Trophoblast cell (in vitro differentiated cells and primary cell): ENCODE measurements around the gene SH2D2A.

Experiments used
- DNase-seq, 2 donors: peaks; one replicate each; pipeline ENCODE4 v3.0.0-alpha.2; 2016
- H2AFZ ChIP-seq: 2 replicates; pipeline ENCODE4 v1.6.1; 2013; ENCODE audit warnings: low read length, moderate library complexity, mild to moderate bottlenecking; ENCODE audit not compliant: insufficient read depth, poor library complexity
- H2AK5ac ChIP-seq: 2 replicates; pipeline ENCODE4 v1.6.1; 2013; ENCODE audit warnings: mild to moderate bottlenecking, low read length
- H2BK120ac ChIP-seq: 2 replicates; pipeline ENCODE4 v1.6.1; 2013; ENCODE audit warnings: low read length, mild to moderate bottlenecking, moderate library complexity; ENCODE audit not compliant: insufficient read depth, poor library complexity
- H2BK12ac ChIP-seq: 2 replicates; pipeline ENCODE4 v1.6.1; 2013; ENCODE audit warnings: mild to moderate bottlenecking, low read length, moderate library complexity
- H2BK5ac ChIP-seq: 2 replicates; pipeline ENCODE4 v1.6.1; 2013; ENCODE audit warnings: low read length, low read depth, moderate library complexity, mild to moderate bottlenecking; ENCODE audit not compliant: poor library complexity
- H3K14ac ChIP-seq: 2 replicates; pipeline ENCODE4 v1.6.1; 2013; ENCODE audit warnings: mild to moderate bottlenecking, low read length
- H3K18ac ChIP-seq: 2 replicates; pipeline ENCODE4 v1.6.1; 2013; ENCODE audit warnings: mild to moderate bottlenecking, low read length
- H3K23ac ChIP-seq: 2 replicates; pipeline ENCODE4 v1.6.1; 2013; ENCODE audit warnings: low read length
- H3K27ac ChIP-seq: 2 replicates; pipeline ENCODE4 v1.5.1; 2013; ENCODE audit warnings: low read depth, mild to moderate bottlenecking, inconsistent platforms, low read length, moderate library complexity
- H3K27me3 ChIP-seq: 2 replicates; pipeline ENCODE4 v1.6.1; 2013; ENCODE audit warnings: inconsistent platforms, mild to moderate bottlenecking, low read length, moderate library complexity; ENCODE audit not compliant: insufficient read depth
- H3K36me3 ChIP-seq, 2 experiments: 1 replicate in 1 of 2; 2 replicates in 1 of 2; pipeline ENCODE4 v1.6.1; 2013; ENCODE audit warnings: low read length in 2 of 2, mild to moderate bottlenecking in 2 of 2, moderate library complexity in 1 of 2; ENCODE audit not compliant: insufficient read depth in 2 of 2, control insufficient read depth in 1 of 2
- H3K4ac ChIP-seq: 2 replicates; pipeline ENCODE4 v1.6.1; 2013; ENCODE audit warnings: low read depth, mild to moderate bottlenecking, low read length, moderate library complexity
- H3K4me1 ChIP-seq, 2 experiments: 1 replicate in 1 of 2; 2 replicates in 1 of 2; pipeline ENCODE4 v1.6.1; 2013; ENCODE audit warnings: low read length in 2 of 2, mild to moderate bottlenecking in 2 of 2, moderate library complexity in 1 of 2; ENCODE audit not compliant: insufficient read depth in 2 of 2, control insufficient read depth in 1 of 2
- H3K4me2 ChIP-seq: 2 replicates; pipeline ENCODE4 v1.6.1; 2013; ENCODE audit warnings: inconsistent platforms, mild to moderate bottlenecking, low read length, moderate library complexity
- H3K4me3 ChIP-seq: 2 replicates; pipeline ENCODE4 v1.5.1; 2013; ENCODE audit warnings: mild to moderate bottlenecking, low read depth, low read length, inconsistent platforms
- H3K79me1 ChIP-seq: one replicate; pipeline ENCODE4 v1.6.1; 2013; ENCODE audit warnings: low read length
- H3K79me2 ChIP-seq: 2 replicates; pipeline ENCODE4 v1.6.1; 2013; ENCODE audit warnings: low read length, mild to moderate bottlenecking; ENCODE audit not compliant: control insufficient read depth, insufficient read depth, poor library complexity
- H3K9ac ChIP-seq: 2 replicates; pipeline ENCODE4 v1.6.1; 2013; ENCODE audit warnings: mild to moderate bottlenecking, low read length
- H3K9me3 ChIP-seq: 2 replicates; pipeline ENCODE4 v1.6.1; 2013; ENCODE audit warnings: low read depth, mild to moderate bottlenecking, control low read depth, inconsistent platforms, low read length; ENCODE audit not compliant: insufficient read depth
- H4K12ac ChIP-seq: 2 replicates; pipeline ENCODE4 v1.6.1; 2013; ENCODE audit warnings: low read depth, mild to moderate bottlenecking, low read length, moderate library complexity
- H4K8ac ChIP-seq: 2 replicates; pipeline ENCODE4 v1.6.1; 2013; ENCODE audit warnings: low read depth, mild to moderate bottlenecking, low read length, moderate library complexity
- H4K91ac ChIP-seq: one replicate; pipeline ENCODE4 v1.6.1; 2013; ENCODE audit warnings: low read depth, mild to moderate bottlenecking, low read length, moderate library complexity
- WGBS: extraction: QIAGEN DNeasy Blood & Tissue Kit; methylation state at CpG from one replicate; pipeline ENCODE4 v1.1.7; 2013; ENCODE audit warnings: missing lambda C conversion rate; ENCODE audit not compliant: insufficient read length, insufficient coverage; ENCODE audit errors: extremely low coverage; 5-methylcytosine and 5-hydroxymethylcytosine counted together

SH2D2A gene

DNA sequence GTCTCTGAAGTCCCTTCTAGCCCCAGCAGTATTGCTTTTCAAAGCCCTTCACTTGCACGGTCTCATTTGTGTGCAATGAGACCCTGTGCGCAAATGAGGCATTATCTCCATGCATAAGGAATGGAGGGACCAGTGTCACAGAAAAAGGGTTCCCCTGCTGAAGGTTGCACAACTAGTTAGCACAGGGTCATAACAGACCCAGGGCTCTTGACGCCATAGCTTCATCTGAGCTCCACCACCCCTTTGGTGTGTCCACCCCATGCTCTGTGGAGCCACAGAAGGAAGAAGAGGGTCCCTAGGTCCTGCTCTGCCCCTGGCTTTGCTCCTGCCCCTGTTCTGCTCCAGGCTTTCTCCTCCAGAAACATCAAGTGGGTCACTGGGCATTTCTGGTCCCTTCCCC lies 12.6 kb downstream of the SH2D2A start:
- Histone ChIP-seq H3K79me1 (no peaks in the 10 kb centered on the region), H3K9me3 (no peaks in the 10 kb centered on the region), H3K27me3 (no peaks in the 10 kb centered on the region), H3K14ac (no peak overlapping the region), H4K8ac (no peak overlapping the region), H2BK12ac (no peak overlapping the region), H3K4ac (no peak overlapping the region), H3K4me2 (no peak overlapping the region), H2BK5ac (no peak overlapping the region), H2AK5ac (no peak overlapping the region), H4K91ac (no peak overlapping the region), H3K4me3 (no peak overlapping the region), H4K12ac (no peak overlapping the region), H3K9ac (no peak overlapping the region), H3K18ac (no peak overlapping the region), H3K79me2 (no peaks in the 10 kb centered on the region), H3K4me1 (no peaks in the 10 kb centered on the region), H3K36me3 (peaks cover 12 to 22% of the 10 kb centered on the region in 2 experiments), H3K27ac (no peak overlapping the region), H2BK120ac (no peak overlapping the region), H3K23ac (no peak overlapping the region), H2AFZ (no peak overlapping the region)
- no peak for DNase-seq
- WGBS: no CpG with 5 or more reads among the region's 3 CpGs

GRCh38 chr1:156803086-156803851 lies 13.4 kb downstream of the SH2D2A start:
- no peaks in the 10 kb centered on the region for H3K79me2 ChIP-seq
- no peak overlapping the region for H2BK5ac ChIP-seq
- no peak overlapping the region for H3K9ac ChIP-seq
- no peak overlapping the region for H2BK120ac ChIP-seq
- no peak overlapping the region for H4K12ac ChIP-seq
- H3K27me3 ChIP-seq: no peaks in the 10 kb centered on the region
- WGBS: no CpG with 5 or more reads among the region's 13 CpGs
- H3K18ac ChIP-seq: no peak overlapping the region
- no peak overlapping the region for H2AK5ac ChIP-seq
- H4K91ac ChIP-seq: no peak overlapping the region
- H3K79me1 ChIP-seq: no peaks in the 10 kb centered on the region
- H3K9me3 ChIP-seq: no peaks in the 10 kb centered on the region
- no peak for DNase-seq
- H3K27ac ChIP-seq: no peak overlapping the region
- no peak overlapping the region for H3K23ac ChIP-seq
- H3K4ac ChIP-seq: no peak overlapping the region
- H3K4me2 ChIP-seq: no peak overlapping the region
- no peak overlapping the region for H3K4me3 ChIP-seq
- H3K36me3 ChIP-seq: peaks cover 12 to 26% of the 10 kb centered on the region in 2 experiments
- no peak overlapping the region for H3K14ac ChIP-seq
- no peaks in the 10 kb centered on the region for H3K4me1 ChIP-seq
- no peak overlapping the region for H2BK12ac ChIP-seq
- H2AFZ ChIP-seq: no peak overlapping the region
- H4K8ac ChIP-seq: no peak overlapping the region

DNA sequence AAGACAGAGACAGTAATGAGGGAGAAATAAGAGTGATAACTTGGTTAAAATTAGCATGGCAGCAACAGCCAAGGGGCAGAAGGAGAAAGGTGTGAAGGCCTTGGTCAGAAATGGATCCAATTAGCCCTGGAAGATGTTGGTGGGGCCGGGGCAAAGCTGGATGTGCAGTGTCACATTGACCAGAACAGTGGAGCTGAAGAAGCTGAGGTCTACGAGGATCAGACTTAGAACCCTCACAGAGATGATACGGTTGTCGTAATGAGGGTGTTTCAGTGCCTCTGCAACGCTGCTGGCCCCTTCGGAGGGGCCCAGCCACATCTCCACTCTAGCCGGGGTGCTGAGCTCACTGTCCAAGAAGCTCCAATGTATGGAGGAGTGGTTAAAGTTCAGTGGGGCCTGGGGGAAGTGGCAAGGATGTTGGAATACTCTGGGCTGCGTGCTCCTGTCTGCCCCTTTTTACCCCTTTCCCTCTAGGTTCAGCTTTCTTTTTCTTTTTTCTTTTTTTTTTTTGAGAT lies 14.2 kb downstream of the SH2D2A start:
- Histone ChIP-seq H3K4ac (no peak overlapping the region), H3K36me3 (peaks cover 16 to 32% of the 10 kb centered on the region in 2 experiments), H2BK120ac (no peak overlapping the region), H2AK5ac (no peak overlapping the region), H3K18ac (no peak overlapping the region), H3K4me3 (no peak overlapping the region), H3K79me2 (no peaks in the 10 kb centered on the region), H3K9me3 (no peaks in the 10 kb centered on the region), H3K9ac (no peak overlapping the region), H3K4me2 (no peak overlapping the region), H3K4me1 (no peaks in the 10 kb centered on the region), H4K91ac (no peak overlapping the region), H3K23ac (no peak overlapping the region), H4K8ac (no peak overlapping the region), H2BK5ac (no peak overlapping the region), H2BK12ac (no peak overlapping the region), H3K27ac (no peak overlapping the region), H4K12ac (no peak overlapping the region), H2AFZ (no peak overlapping the region), H3K79me1 (no peaks in the 10 kb centered on the region), H3K27me3 (no peaks in the 10 kb centered on the region), H3K14ac (no peak overlapping the region)
- no peak for DNase-seq
- WGBS: no CpG with 5 or more reads among the region's 8 CpGs

DNA sequence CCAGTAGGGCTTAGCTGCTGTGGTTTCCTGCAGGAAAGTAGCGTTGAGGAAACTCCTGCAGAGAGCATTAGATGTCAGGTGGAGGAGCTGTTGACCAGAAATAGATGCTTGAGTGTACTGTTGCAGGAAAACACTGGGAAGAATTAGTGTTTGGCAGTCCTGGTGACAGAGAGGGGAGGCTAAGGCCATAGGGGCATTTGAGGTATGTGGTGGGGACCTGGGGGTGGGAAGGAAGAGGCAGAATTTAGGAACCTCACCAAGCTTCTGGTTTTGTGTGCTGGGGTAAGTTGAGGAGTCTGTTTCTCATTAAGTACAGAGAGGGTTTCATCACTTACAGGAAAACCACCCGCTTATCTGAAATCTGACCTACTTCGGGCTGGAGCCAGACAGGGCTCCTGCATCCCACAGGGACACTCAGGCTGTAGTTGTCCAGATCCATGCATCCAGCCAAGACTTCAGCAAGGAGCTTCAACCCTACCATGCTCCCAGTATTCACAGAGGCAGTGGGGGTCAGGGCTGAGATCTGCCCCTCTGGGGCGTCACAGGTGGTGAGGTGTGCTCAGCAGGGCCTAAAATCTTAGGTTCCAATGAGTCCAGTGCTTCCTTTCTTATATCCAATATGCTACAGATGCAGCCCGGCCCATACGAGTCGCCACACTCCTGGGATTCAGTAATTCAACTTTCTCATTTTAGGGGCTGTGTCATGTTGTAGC lies 15.1 kb downstream of the SH2D2A start:
- DNase-seq: no peak
- no CpG with 5 or more reads among the region's 7 CpGs for WGBS
- H3K18ac ChIP-seq: no peak overlapping the region

More for the DNA sequence above, 15.1 kb downstream of the SH2D2A start:
- Histone ChIP-seq H3K4me2 (no peak overlapping the region), H3K23ac (no peak overlapping the region), H3K36me3 (peaks cover 19 to 35% of the 10 kb centered on the region in 2 experiments), H3K4ac (no peak overlapping the region), H2BK5ac (no peak overlapping the region), H3K27ac (no peak overlapping the region), H3K27me3 (no peaks in the 10 kb centered on the region), H3K9me3 (no peaks in the 10 kb centered on the region), H3K79me2 (no peaks in the 10 kb centered on the region), H3K79me1 (no peaks in the 10 kb centered on the region), H3K4me3 (no peak overlapping the region), H2BK12ac (no peak overlapping the region), H2AFZ (no peak overlapping the region), H4K91ac (no peak overlapping the region), H3K14ac (no peak overlapping the region), H2BK120ac (no peak overlapping the region), H3K9ac (no peak overlapping the region), H2AK5ac (no peak overlapping the region), H4K12ac (no peak overlapping the region), H3K4me1 (peaks cover 0 to 2% of the 10 kb centered on the region in 2 experiments), H4K8ac (no peak overlapping the region)
